ENCODE measurements around the gene AP3S2.

Gene AP3S2

GRCh38 chr15:89812011-89812846, 81.6 kb downstream of the AP3S2 start:
- H3K9me3 Mint-ChIP-seq = peaks cover 18% of the 10 kb centered on the region
- no peak for TF ChIP-seq CTCF (IDR thresholded peaks at IDR 0.05)
- H3K36me3 Mint-ChIP-seq (ENCODE audit: low read depth) = peaks cover 7% of the 10 kb centered on the region
- H3K4me3 Mint-ChIP-seq = no peak overlapping the region
- peaks cover 16% of the 10 kb centered on the region for H3K4me1 Mint-ChIP-seq
- H3K27me3 Mint-ChIP-seq (ENCODE audit: low read depth, poor library complexity) = peaks cover 72% of the 10 kb centered on the region
- DNase-seq = no peak
- H3K27ac Mint-ChIP-seq = no peak overlapping the region

GRCh38 chr15:89810837-89811236, 83.0 kb downstream of the AP3S2 start:
- Mint-ChIP-seq H3K4me1 (peaks cover 30% of the 10 kb centered on the region), H3K27ac (no peak overlapping the region), H3K9me3 (peaks cover 10% of the 10 kb centered on the region), H3K27me3 (ENCODE audit: low read depth, poor library complexity) (peaks cover 65% of the 10 kb centered on the region), H3K4me3 (no peak overlapping the region), H3K36me3 (ENCODE audit: low read depth) (peaks cover under 1% of the 10 kb centered on the region)
- no peak for DNase-seq
- TF ChIP-seq CTCF (IDR thresholded peaks at IDR 0.05) = no peak

GRCh38 chr15:89809787-89810148, 84.0 kb downstream of the AP3S2 start:
- H3K9me3 Mint-ChIP-seq = no peaks in the 10 kb centered on the region
- H3K27ac Mint-ChIP-seq = no peak overlapping the region
- no peak for TF ChIP-seq CTCF (IDR thresholded peaks at IDR 0.05)
- peaks cover 33% of the 10 kb centered on the region for H3K4me1 Mint-ChIP-seq
- no peak overlapping the region for H3K4me3 Mint-ChIP-seq
- no peak for DNase-seq
- no peaks in the 10 kb centered on the region for H3K36me3 Mint-ChIP-seq (ENCODE audit: low read depth)
- H3K27me3 Mint-ChIP-seq (ENCODE audit: low read depth, poor library complexity) = peaks cover 63% of the 10 kb centered on the region

GRCh38 chr15:89809093-89809786, 84.6 kb downstream of the AP3S2 start:
- peaks cover 59% of the 10 kb centered on the region for H3K27me3 Mint-ChIP-seq (ENCODE audit: low read depth, poor library complexity)
- no peaks in the 10 kb centered on the region for H3K36me3 Mint-ChIP-seq (ENCODE audit: low read depth)
- H3K9me3 Mint-ChIP-seq = no peaks in the 10 kb centered on the region
- H3K4me3 Mint-ChIP-seq = no peak overlapping the region
- H3K4me1 Mint-ChIP-seq = peaks cover 35% of the 10 kb centered on the region
- DNase-seq = no peak
- no peak for TF ChIP-seq CTCF (IDR thresholded peaks at IDR 0.05)
- no peak overlapping the region for H3K27ac Mint-ChIP-seq

- no peaks in the 10 kb centered on the region for H3K36me3 Mint-ChIP-seq (ENCODE audit: low read depth)
- peaks cover 35% of the 10 kb centered on the region for H3K4me1 Mint-ChIP-seq
- no peaks in the 10 kb centered on the region for H3K9me3 Mint-ChIP-seq
- TF ChIP-seq CTCF (IDR thresholded peaks at IDR 0.05) = no peak
- H3K27ac Mint-ChIP-seq = no peak overlapping the region
- H3K4me3 Mint-ChIP-seq = no peak overlapping the region
- H3K27me3 Mint-ChIP-seq (ENCODE audit: low read depth, poor library complexity) = peaks cover 50% of the 10 kb centered on the region
- DNase-seq = no peak
These were observed 85.5 kb downstream of the AP3S2 start for GRCh38 chr15:89808160-89808870.
